ENCODE results near the gene SORCS2.

DNA sequence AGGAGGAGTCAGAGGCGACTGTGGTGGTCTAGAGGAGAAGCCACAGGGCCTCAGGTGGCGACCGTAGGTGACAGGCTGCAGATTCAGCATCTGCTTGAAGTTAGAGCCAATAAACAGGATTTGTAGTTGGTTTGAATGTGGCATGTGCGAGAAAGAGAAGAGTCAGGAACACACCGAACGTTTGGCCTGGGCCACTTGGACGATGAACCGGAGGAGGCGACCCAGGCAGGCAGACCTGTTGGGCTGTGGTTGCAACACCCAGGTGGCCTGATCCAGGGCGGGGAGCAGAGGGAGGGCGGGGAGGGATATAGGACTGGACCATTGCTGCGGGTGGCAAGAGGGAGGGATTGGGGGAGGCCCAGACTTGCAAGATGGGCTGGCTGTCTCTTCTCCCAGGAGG lies 252.4 kb downstream of the SORCS2 start:
- TF ChIP-seq POLR2A (IDR thresholded peaks at IDR 0.05) (no peak), EP300 (IDR thresholded peaks at IDR 0.05; ENCODE audit: low read depth) (no peak)
- TF ChIP-seq, protein P1, sequence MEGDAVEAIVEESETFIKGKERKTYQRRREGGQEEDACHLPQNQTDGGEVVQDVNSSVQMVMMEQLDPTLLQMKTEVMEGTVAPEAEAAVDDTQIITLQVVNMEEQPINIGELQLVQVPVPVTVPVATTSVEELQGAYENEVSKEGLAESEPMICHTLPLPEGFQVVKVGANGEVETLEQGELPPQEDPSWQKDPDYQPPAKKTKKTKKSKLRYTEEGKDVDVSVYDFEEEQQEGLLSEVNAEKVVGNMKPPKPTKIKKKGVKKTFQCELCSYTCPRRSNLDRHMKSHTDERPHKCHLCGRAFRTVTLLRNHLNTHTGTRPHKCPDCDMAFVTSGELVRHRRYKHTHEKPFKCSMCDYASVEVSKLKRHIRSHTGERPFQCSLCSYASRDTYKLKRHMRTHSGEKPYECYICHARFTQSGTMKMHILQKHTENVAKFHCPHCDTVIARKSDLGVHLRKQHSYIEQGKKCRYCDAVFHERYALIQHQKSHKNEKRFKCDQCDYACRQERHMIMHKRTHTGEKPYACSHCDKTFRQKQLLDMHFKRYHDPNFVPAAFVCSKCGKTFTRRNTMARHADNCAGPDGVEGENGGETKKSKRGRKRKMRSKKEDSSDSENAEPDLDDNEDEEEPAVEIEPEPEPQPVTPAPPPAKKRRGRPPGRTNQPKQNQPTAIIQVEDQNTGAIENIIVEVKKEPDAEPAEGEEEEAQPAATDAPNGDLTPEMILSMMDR (IDR thresholded peaks at IDR 0.05), result no peak
